PC-9 (cell line): ENCODE results near the gene UNC5B.

Experiments used
- EZH2 ChIP-seq: fragments of 200-600 bp; sonication (generic); IDR thresholded peaks from 2 replicates; pipeline ENCODE4 v1.8.0; 2017; ENCODE audit warnings: antibody characterized with exemption, low read depth
- TF ChIP-seq, protein P1 (sequence below): fragments of 200-600 bp; sonication (generic); conservative IDR thresholded peaks from 2 replicates; pipeline ENCODE4 v1.6.1; 2017; ENCODE audit warnings: mixed run types, antibody characterized with exemption, mild to moderate bottlenecking, moderate library complexity

DNA sequence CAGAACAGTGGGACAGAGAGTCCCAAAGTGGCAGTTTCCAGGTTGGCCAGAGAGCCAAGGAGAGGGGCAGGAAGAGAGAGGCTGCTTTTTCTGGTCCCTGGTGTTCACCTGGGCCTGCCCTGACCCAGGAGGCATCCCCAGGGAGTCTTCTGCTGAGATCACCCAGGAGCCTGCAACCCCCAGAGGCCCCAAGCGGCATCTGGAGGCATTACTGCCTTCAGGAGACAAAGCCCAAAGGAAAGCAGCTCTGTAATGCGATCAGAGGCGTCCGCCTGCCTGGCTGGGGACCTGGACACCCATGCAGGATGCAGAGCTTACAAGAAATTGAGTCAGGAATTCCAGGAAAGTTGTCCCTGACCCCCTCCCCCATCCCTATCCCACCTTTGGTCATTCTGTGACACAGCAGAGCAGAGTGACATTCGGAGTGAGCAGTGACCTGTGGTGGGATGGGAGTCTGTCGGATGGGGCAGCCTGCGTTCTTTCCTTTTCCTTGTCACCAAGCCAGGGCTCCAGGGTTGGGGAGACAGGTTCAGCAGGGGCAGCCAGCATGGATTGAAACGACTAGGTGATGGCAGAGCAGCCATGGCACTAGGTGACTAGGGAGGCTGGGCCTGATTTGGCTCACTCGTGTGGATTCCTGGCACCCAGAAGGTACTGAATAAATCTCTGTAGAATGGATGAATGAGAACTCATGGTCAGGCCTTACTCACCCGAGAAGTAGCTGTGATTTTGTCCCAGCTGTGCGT is 10.4 kb downstream of the UNC5B start:
- TF ChIP-seq, protein P1, sequence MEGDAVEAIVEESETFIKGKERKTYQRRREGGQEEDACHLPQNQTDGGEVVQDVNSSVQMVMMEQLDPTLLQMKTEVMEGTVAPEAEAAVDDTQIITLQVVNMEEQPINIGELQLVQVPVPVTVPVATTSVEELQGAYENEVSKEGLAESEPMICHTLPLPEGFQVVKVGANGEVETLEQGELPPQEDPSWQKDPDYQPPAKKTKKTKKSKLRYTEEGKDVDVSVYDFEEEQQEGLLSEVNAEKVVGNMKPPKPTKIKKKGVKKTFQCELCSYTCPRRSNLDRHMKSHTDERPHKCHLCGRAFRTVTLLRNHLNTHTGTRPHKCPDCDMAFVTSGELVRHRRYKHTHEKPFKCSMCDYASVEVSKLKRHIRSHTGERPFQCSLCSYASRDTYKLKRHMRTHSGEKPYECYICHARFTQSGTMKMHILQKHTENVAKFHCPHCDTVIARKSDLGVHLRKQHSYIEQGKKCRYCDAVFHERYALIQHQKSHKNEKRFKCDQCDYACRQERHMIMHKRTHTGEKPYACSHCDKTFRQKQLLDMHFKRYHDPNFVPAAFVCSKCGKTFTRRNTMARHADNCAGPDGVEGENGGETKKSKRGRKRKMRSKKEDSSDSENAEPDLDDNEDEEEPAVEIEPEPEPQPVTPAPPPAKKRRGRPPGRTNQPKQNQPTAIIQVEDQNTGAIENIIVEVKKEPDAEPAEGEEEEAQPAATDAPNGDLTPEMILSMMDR = no peak
- no peak for TF ChIP-seq EZH2
